K562 (cell line): ENCODE results near the gene SH2B2. TPM values are rescaled to one million over a fixed set of nuclear protein-coding genes. Genes with fewer than 3 reads are reported as not detected.

Experiments
- AFF1 ChIP-seq, 2 experiments: fragments of 450-650 bp; IDR thresholded peaks; 2 replicates each; pipeline ENCODE4 v1.6.1; 2018; ENCODE audit warnings: mild to moderate bottlenecking in 2 of 2, low read depth in 1 of 2; ENCODE audit not compliant: partially characterized antibody in 2 of 2
- ATF3 ChIP-seq, 2 experiments: fragments of 450-650 bp in 1 of 2; sonication (generic) in 1 of 2; formaldehyde crosslinking in 1 of 2; IDR thresholded peaks in 1 of 2; conservative IDR thresholded peaks in 1 of 2; 2 replicates each; pipeline versions ENCODE4 v1.6.1 to v1.8.1; 2016 to 2023; ENCODE audit warnings: mild to moderate bottlenecking in 2 of 2, moderate library complexity in 2 of 2, inconsistent platforms in 1 of 2, missing genetic modification reagents in 1 of 2
- ATF7 ChIP-seq: fragments of 450-650 bp; IDR thresholded peaks from 2 replicates; pipeline ENCODE4 v1.7.1; 2014; ENCODE audit warnings: mild to moderate bottlenecking, moderate library complexity
- ERF ChIP-seq: fragments of 450-650 bp; formaldehyde crosslinking; IDR thresholded peaks from 2 replicates; pipeline ENCODE4 v1.4.0; 2020; ENCODE audit warnings: mild to moderate bottlenecking, mixed read lengths
- MGA ChIP-seq: fragments of 450-650 bp; IDR thresholded peaks from 2 replicates; pipeline ENCODE4 v1.6.1; 2016; ENCODE audit warnings: mild to moderate bottlenecking, moderate library complexity
- polyA plus RNA-seq, 8 experiments: library from polyadenylated mRNA; depleted of rRNA in 4 of 8; stranded (reverse) in 5 of 8; unstranded in 3 of 8; fragments of >200 nt; fragmentation: Nextera tagmentation in 2 of 8; fragmentation: Illumina TruSeq in 1 of 8; extraction: Ambion mirVana in 2 of 8; extraction: Trizol in 1 of 8; gene quantifications; 2 replicates each; pipeline versions ENCODE4 v1.2.1 to v1.2.3, GENCODE V29; 2011 to 2014; ENCODE audit warnings: inconsistent platforms in 1 of 8, missing spikeins in 1 of 8
- total RNA-seq, 7 experiments: library from RNA; depleted of rRNA in 6 of 7; stranded (reverse); fragments of >200 nt in 6 of 7; fragmentation: Illumina TruSeq in 2 of 7; extraction: Trizol in 2 of 7; gene quantifications; 2 replicates each; pipeline versions ENCODE4 v1.2.1 to v1.2.3, GENCODE V29; 2011 to 2021; ENCODE audit warnings: low replicate concordance in 1 of 7

The SH2B2 gene
- total and polyA plus RNA-seq, 9 of the 15 experiments (the other 6 are each of a cell fraction or from before 2014, with no cell fraction given), result 0.03 to 0.89 (median 0.07) TPM; not detected in 4

- TF ChIP-seq MGA, result peak; percentile 89
- no peak for TF ChIP-seq AFF1 (IDR thresholded peaks at IDR 0.05; ENCODE audit: low read depth in 1 of 2, partially characterized antibody in 2 of 2)
- TF ChIP-seq ATF3 (IDR thresholded peaks at IDR 0.05), result peak; percentile 71
- TF ChIP-seq ATF3 (CRISPR knock-in tag; conservative IDR thresholded peaks at IDR 0.05), result no peak
- TF ChIP-seq ERF (CRISPR knock-in tag), result 0 out of 2 replicates have a peak, but pooled peaks have one; percentile 4
- TF ChIP-seq ATF7, result peak; percentile 87
These were observed 22.2 kb upstream of the SH2B2 start (continued) for GRCh38 chr7:102264367-102264891.
